CD4-positive, alpha-beta memory T cell (primary cell): ENCODE measurements around the gene SH3GLB2. TPM values are rescaled to one million over a fixed set of nuclear protein-coding genes. Genes with fewer than 3 reads are reported as not detected.
"Not testable (repeated sequence)": the region's sequence is repeated elsewhere in the genome, so short reads cannot be mapped to it uniquely, and the experiment has no call there.

Experiments
- CTCF ChIA-PET: fragments of 350-600 bp; sonication (Branson Sonifier 250); formaldehyde crosslinking; loops from one replicate; lab custom pipeline; 2021; ENCODE audit warnings: inconsistent platforms; ENCODE audit not compliant: partially characterized antibody; lab: Charles Lee
- POLR2A ChIA-PET: fragments of 350-600 bp; sonication (Branson Sonifier 250); formaldehyde crosslinking; loops from one replicate; lab custom pipeline; 2021; ENCODE audit not compliant: partially characterized antibody; lab: Charles Lee
- DNase-seq, 5 donors: peaks; one replicate each; pipeline versions ENCODE4 v3.0.0 to v3.0.0-alpha.2; 2020 to 2022; ENCODE audit warnings: mixed read lengths in 1 of 5
- H3K27ac ChIP-seq: one replicate; pipeline ENCODE4 v1.7.0; 2013; ENCODE audit warnings: low read depth, low read length
- H3K27me3 ChIP-seq: 2 replicates; pipeline ENCODE4 v1.7.0; 2013; ENCODE audit warnings: mild to moderate bottlenecking, low read length, moderate library complexity; ENCODE audit not compliant: insufficient read depth
- H3K36me3 ChIP-seq: 2 replicates; pipeline ENCODE4 v1.7.0; 2013; ENCODE audit warnings: mild to moderate bottlenecking, low read length, moderate library complexity; ENCODE audit not compliant: insufficient read depth
- H3K4me1 ChIP-seq: 2 replicates; pipeline ENCODE4 v1.7.0; 2013; ENCODE audit warnings: mild to moderate bottlenecking, low read length, moderate library complexity; ENCODE audit not compliant: insufficient read depth
- H3K4me3 ChIP-seq, 2 donors: one replicate each; pipeline ENCODE4 v1.7.0; 2013; ENCODE audit warnings: low read length in 2 of 2, mild to moderate bottlenecking in 1 of 2
- H3K9me3 ChIP-seq, 2 donors: one replicate each; pipeline ENCODE4 v1.7.0; 2013; ENCODE audit warnings: low read length in 2 of 2, control low read depth in 1 of 2; ENCODE audit not compliant: control insufficient read depth in 1 of 2
- H3K27ac Mint-ChIP-seq, 7 donors: one replicate each; pipeline ENCODE4 v1.8.0; 2020 to 2021; ENCODE audit warnings: mixed read lengths in 7 of 7, mild to moderate bottlenecking in 6 of 7, inconsistent platforms in 3 of 7, moderate library complexity in 3 of 7
- H3K27me3 Mint-ChIP-seq, 2 donors: one replicate each; pipeline ENCODE4 v1.8.0; 2020 to 2021; ENCODE audit warnings: mixed read lengths in 2 of 2
- H3K36me3 Mint-ChIP-seq, 2 donors: one replicate each; pipeline ENCODE4 v1.8.0; 2020 to 2021; ENCODE audit warnings: mixed read lengths in 2 of 2, inconsistent platforms in 1 of 2, mild to moderate bottlenecking in 1 of 2
- H3K4me1 Mint-ChIP-seq, 4 donors: one replicate each; pipeline ENCODE4 v1.8.0; 2020 to 2021; ENCODE audit warnings: mixed read lengths in 4 of 4, mild to moderate bottlenecking in 1 of 4
- H3K4me3 Mint-ChIP-seq, 8 donors: one replicate each; pipeline ENCODE4 v1.8.0; 2020 to 2021; ENCODE audit warnings: mixed read lengths in 8 of 8, mild to moderate bottlenecking in 7 of 8, moderate library complexity in 6 of 8, inconsistent platforms in 3 of 8
- H3K9me3 Mint-ChIP-seq, 8 donors: one replicate each; pipeline ENCODE4 v1.8.0; 2020 to 2021; ENCODE audit warnings: mixed read lengths in 8 of 8, mild to moderate bottlenecking in 5 of 8, inconsistent platforms in 3 of 8, moderate library complexity in 1 of 8
- intact Hi-C: fragments of 100-400 bp; cut with micrococcal nuclease; formaldehyde crosslinking; loops from one replicate; pipeline ENCODE4 v1.15.1; 2023
- polyA plus RNA-seq, 2 donors: library from polyadenylated mRNA; unstranded; fragments of 300-500 nt; fragmentation: Illumina TruSeq; gene quantifications; one replicate each; pipeline ENCODE4 v1.2.3, GENCODE V29; 2021
- total RNA-seq, 2 experiments: library from RNA; stranded (reverse); gene quantifications; one replicate each; pipeline ENCODE4 v1.2.3, GENCODE V29; 2021

SH3GLB2 gene
- total and polyA plus RNA-seq, 4 experiments from 2014 or later = 23.8 to 113 (median 77.1) TPM

- Mint-ChIP-seq H3K4me1 (no peaks in the 10 kb centered on the region), H3K27ac (no peak overlapping the region), H3K27me3 (no peaks in the 10 kb centered on the region), H3K9me3 (no peaks in the 10 kb centered on the region), H3K4me3 (no peak overlapping the region), H3K36me3 (peaks cover 74 to 92% of the 10 kb centered on the region in 2 donors)
- intact Hi-C loops = no loop called here
- no peak for DNase-seq
- Histone ChIP-seq H3K4me3 (no peak overlapping the region), H3K27me3 (no peaks in the 10 kb centered on the region), H3K9me3 (no peaks in the 10 kb centered on the region), H3K27ac (no peak overlapping the region), H3K4me1 (no peaks in the 10 kb centered on the region), H3K36me3 (peaks cover 80% of the 10 kb centered on the region)
- ChIA-PET POLR2A (no interaction called here), CTCF (no interaction called here)
These were observed 44.6 kb downstream of the SH3GLB2 start for GRCh38 chr9:128983536-128983935.

GRCh38 chr9:128979111-128979510, 49.0 kb downstream of the SH3GLB2 start:
- H3K4me1 Mint-ChIP-seq = no peaks in the 10 kb centered on the region
- no peaks in the 10 kb centered on the region for H3K27me3 Mint-ChIP-seq
- ChIA-PET POLR2A (no interaction called here), CTCF (no interaction called here)
- Histone ChIP-seq H3K36me3 (peaks cover 61% of the 10 kb centered on the region), H3K27ac (no peak overlapping the region), H3K4me3 (no peak overlapping the region), H3K4me1 (no peaks in the 10 kb centered on the region), H3K27me3 (no peaks in the 10 kb centered on the region), H3K9me3 (no peaks in the 10 kb centered on the region)
- H3K9me3 Mint-ChIP-seq = no peaks in the 10 kb centered on the region
- no peak overlapping the region for H3K27ac Mint-ChIP-seq
- intact Hi-C loops = no loop called here
- H3K36me3 Mint-ChIP-seq = peaks cover 53 to 78% of the 10 kb centered on the region in 2 donors
- no peak for DNase-seq
- H3K4me3 Mint-ChIP-seq = no peak overlapping the region

- peaks cover 0 to 4% (median 0%) of the 10 kb centered on the region in 4 donors for H3K4me1 Mint-ChIP-seq
- Histone ChIP-seq H3K4me3 (no peak overlapping the region), H3K36me3 (peaks cover 60% of the 10 kb centered on the region), H3K9me3 (no peaks in the 10 kb centered on the region), H3K27me3 (no peaks in the 10 kb centered on the region), H3K27ac (no peak overlapping the region), H3K4me1 (no peaks in the 10 kb centered on the region)
- H3K9me3 Mint-ChIP-seq = no peaks in the 10 kb centered on the region
- intact Hi-C loops = no loop called here
- H3K27me3 Mint-ChIP-seq = no peaks in the 10 kb centered on the region
- H3K27ac Mint-ChIP-seq = peak overlapping the region in 3 of 7 donors; percentile 8 to 65 (median 14)
- peaks cover 49 to 69% of the 10 kb centered on the region in 2 donors for H3K36me3 Mint-ChIP-seq
- no peak for DNase-seq
- no peak overlapping the region for H3K4me3 Mint-ChIP-seq
- ChIA-PET CTCF (no interaction called here), POLR2A (no interaction called here)
These were observed 55.2 kb downstream of the SH3GLB2 start for GRCh38 chr9:128972956-128973355.

GRCh38 chr9:128969491-128969890, 58.6 kb downstream of the SH3GLB2 start:
- no peak overlapping the region for H3K27ac ChIP-seq
- H3K4me1 ChIP-seq = no peaks in the 10 kb centered on the region
- no peaks in the 10 kb centered on the region for H3K9me3 Mint-ChIP-seq
- no peak for DNase-seq
- no peaks in the 10 kb centered on the region for H3K27me3 Mint-ChIP-seq
- POLR2A ChIA-PET = no interaction called here
- H3K36me3 ChIP-seq = peaks cover 55% of the 10 kb centered on the region
- H3K4me3 ChIP-seq = no peak overlapping the region
- no peaks in the 10 kb centered on the region for H3K27me3 ChIP-seq
- CTCF ChIA-PET = no interaction called here
- H3K9me3 ChIP-seq = no peaks in the 10 kb centered on the region
- peaks cover 0 to 4% (median 0%) of the 10 kb centered on the region in 4 donors for H3K4me1 Mint-ChIP-seq
- H3K27ac Mint-ChIP-seq = peak overlapping the region in 1 of 7 donors; percentile 25
- intact Hi-C loops = no loop called here
- peaks cover 45 to 55% of the 10 kb centered on the region in 2 donors for H3K36me3 Mint-ChIP-seq
- no peak overlapping the region for H3K4me3 Mint-ChIP-seq

- H3K4me3 Mint-ChIP-seq, H3K27me3 ChIP-seq, H3K27ac ChIP-seq, H3K27ac Mint-ChIP-seq, intact Hi-C loops, H3K4me3 ChIP-seq, H3K4me1 Mint-ChIP-seq, H3K27me3 Mint-ChIP-seq, H3K9me3 ChIP-seq, DNase-seq, H3K9me3 Mint-ChIP-seq, CTCF ChIA-PET, H3K4me1 ChIP-seq, POLR2A ChIA-PET: not testable (repeated sequence)
- H3K36me3 ChIP-seq = peaks cover 29% of the 10 kb centered on the region
- peaks cover 26 to 44% of the 10 kb centered on the region in 2 donors for H3K36me3 Mint-ChIP-seq
These were observed 66.7 kb downstream of the SH3GLB2 start for GRCh38 chr9:128961403-128961802.

Other genes starting within 250 kb of the SH3GLB2 start
- gene TBC1D13, start 241.1 kb downstream of the SH3GLB2 start, total RNA-seq = 10 to 100 TPM; 28.0 to 31.4 TPM
- gene TBC1D13, start 241.1 kb downstream of the SH3GLB2 start, polyA plus RNA-seq = 10 to 100 TPM; 26.0 to 29.2 TPM
- gene ENDOG, start 209.8 kb downstream of the SH3GLB2 start, total RNA-seq = 10 to 100 TPM; 18.5 to 19.7 TPM
- gene ENDOG, start 209.8 kb downstream of the SH3GLB2 start, polyA plus RNA-seq = 10 to 100 TPM; 21.2 to 25.9 TPM
- gene SPOUT1, start 198.5 kb downstream of the SH3GLB2 start, total RNA-seq = 10 to 100 TPM; 79.1 to 86.0 TPM
- gene SPOUT1, start 198.5 kb downstream of the SH3GLB2 start, polyA plus RNA-seq = 10 to 100 TPM; 74.4 to 91.1 TPM
- gene KYAT1, start 146.4 kb downstream of the SH3GLB2 start, total RNA-seq = 10 to 100 TPM in 1 of 2 experiments, 1 to 10 TPM in 1; 9.8 to 12.4 TPM
- gene KYAT1, start 146.4 kb downstream of the SH3GLB2 start, polyA plus RNA-seq = 10 to 100 TPM; 11.0 to 11.6 TPM
- gene LRRC8A, start 146.2 kb downstream of the SH3GLB2 start, total RNA-seq = 10 to 100 TPM; 24.4 to 26.4 TPM
- gene LRRC8A, start 146.2 kb downstream of the SH3GLB2 start, polyA plus RNA-seq = 10 to 100 TPM; 18.7 to 40.6 TPM
- 1 to 10 TPM; 1.7 to 2.2 TPM for gene PHYHD1, start 107.3 kb downstream of the SH3GLB2 start, total RNA-seq
- not detected for gene PHYHD1, start 107.3 kb downstream of the SH3GLB2 start, polyA plus RNA-seq
- 10 to 100 TPM in 1 of 2 experiments, 1 to 10 TPM in 1; 9.9 to 12.9 TPM for gene DOLK, start 80.7 kb downstream of the SH3GLB2 start, total RNA-seq
- 10 to 100 TPM in 1 of 2 donors, 1 to 10 TPM in 1; 9.1 to 11.7 TPM for gene DOLK, start 80.7 kb downstream of the SH3GLB2 start, polyA plus RNA-seq
- gene NUP188, start 80.6 kb downstream of the SH3GLB2 start, total RNA-seq = 10 to 100 TPM; 70.1 to 70.8 TPM
- gene NUP188, start 80.6 kb downstream of the SH3GLB2 start, polyA plus RNA-seq = 10 to 100 TPM; 27.2 to 39.4 TPM
- gene MIGA2, start 8.3 kb upstream of the SH3GLB2 start, total RNA-seq = 10 to 100 TPM; 80.5 to 84.2 TPM
- gene MIGA2, start 8.3 kb upstream of the SH3GLB2 start, polyA plus RNA-seq = 10 to 100 TPM in 1 of 2 donors, 1 to 10 TPM in 1; 6.6 to 11.6 TPM
- gene DOLPP1, start 52.8 kb upstream of the SH3GLB2 start, total RNA-seq = 10 to 100 TPM; 11.4 to 13.0 TPM
- gene DOLPP1, start 52.8 kb upstream of the SH3GLB2 start, polyA plus RNA-seq = 10 to 100 TPM; 10.1 to 12.8 TPM
- 10 to 100 TPM; 11.2 to 12.4 TPM for gene CRAT, start 82.5 kb upstream of the SH3GLB2 start, total RNA-seq
- gene CRAT, start 82.5 kb upstream of the SH3GLB2 start, polyA plus RNA-seq = 10 to 100 TPM in 1 of 2 donors, 1 to 10 TPM in 1; 8.7 to 21.0 TPM
- 10 to 100 TPM; 49.0 to 51.3 TPM for gene PTPA, start 83.1 kb upstream of the SH3GLB2 start, total RNA-seq
- gene PTPA, start 83.1 kb upstream of the SH3GLB2 start, polyA plus RNA-seq = 10 to 100 TPM; 10.8 to 14.1 TPM
- gene IER5L, start 149.9 kb upstream of the SH3GLB2 start, total RNA-seq = 1 to 10 TPM; 3.1 to 3.6 TPM
- gene IER5L, start 149.9 kb upstream of the SH3GLB2 start, polyA plus RNA-seq = under 1 TPM; 0.07 to 0.08 TPM